Psoas muscle (tissue), 8 donors: ENCODE data around the gene ATP6V1C2. TPM values are rescaled to one million over a fixed set of nuclear protein-coding genes. Genes with fewer than 3 reads are reported as not detected.

Source experiments
- ATAC-seq, 4 donors: fragments of 200-7000 bp; cut with Tn5 transposase; one replicate each; pipeline ENCODE4 v1.9.1; 2020; ENCODE audit warnings: moderate library complexity in 3 of 4, mild to moderate bottlenecking in 2 of 4
- DNase-seq, 2 donors: peaks; one replicate each; pipeline ENCODE4 v3.0.0-alpha.2; 2020
- H3K27ac ChIP-seq: fragments of 200-600 bp; one replicate; pipeline ENCODE4 v1.8.0; 2022
- H3K27me3 ChIP-seq, 3 donors: fragments of 200-600 bp in 1 of 3; one replicate each; pipeline versions ENCODE4 v1.6.1 to v1.8.0; 2013 to 2022; ENCODE audit warnings: low read length in 2 of 3, mild to moderate bottlenecking in 2 of 3, moderate library complexity in 1 of 3; ENCODE audit not compliant: insufficient read depth in 3 of 3
- H3K36me3 ChIP-seq, 2 donors: fragments of 200-600 bp in 1 of 2; one replicate each; pipeline versions ENCODE4 v1.6.1 to v1.8.0; 2013 to 2022; ENCODE audit warnings: low read depth in 1 of 2, mild to moderate bottlenecking in 1 of 2, moderate library complexity in 1 of 2; ENCODE audit not compliant: insufficient read depth in 1 of 2
- H3K4me1 ChIP-seq: fragments of 200-600 bp; one replicate; pipeline ENCODE4 v1.8.0; 2022
- H3K4me3 ChIP-seq: fragments of 200-600 bp; one replicate; pipeline ENCODE4 v1.8.0; 2022; ENCODE audit warnings: mild to moderate bottlenecking
- H3K9me3 ChIP-seq: fragments of 200-600 bp; one replicate; pipeline ENCODE4 v1.8.0; 2022
- CTCF ChIP-seq: fragments of 200-600 bp; IDR thresholded peaks from one replicate; pipeline ENCODE4 v1.8.0; 2022; ENCODE audit warnings: antibody characterized with exemption
- WGBS, 3 donors: extraction: QIAGEN DNeasy Blood & Tissue Kit; methylation state at CpG; one replicate each; pipeline versions ENCODE4 v1.1.6 to v1.1.7; 2013; 5-methylcytosine and 5-hydroxymethylcytosine counted together
- intact Hi-C, 2 donors: fragments of 100-400 bp; cut with DNase I; formaldehyde crosslinking; loops; one replicate each; pipeline versions ENCODE4 v1.11.0 to v1.14.2; 2022
- polyA plus RNA-seq, 3 donors: library from polyadenylated mRNA; stranded (reverse); fragments of 200-250 nt; gene quantifications; one replicate each; pipeline ENCODE4 v1.2.3, GENCODE V29; 2013
- total RNA-seq, 4 donors: library from RNA; stranded (reverse); fragmentation: NEBNext Ultra II Directional in 2 of 4; extraction: Animal tissue kit (Norgen Biotek cat#: 25700) in 2 of 4; gene quantifications; one replicate each; pipeline versions ENCODE4 v1.2.1 to v1.2.4, GENCODE V29; 2021 to 2023
- donor health status: healthy with polysubstance abuse.
- donor health status: DM: no; HTN: no; CAD: no; lungs with moderate emphysema.
- donor health status: Bipolar disorder and iron deficiency.
- donor health status: healthy.
- donor health status: DM: yes; HTN: yes; CAD: no.
- donor health status: DM: no; HTN: no; CAD: no.
- donor health status: DM: no; HTN: no; CAD: no.
- donor health status: DM: yes; HTN: yes; CAD: no.

The ATP6V1C2 gene
- total and polyA plus RNA-seq, 7 donors = 0.11 to 0.70 (median 0.25) TPM

GRCh38 chr2:10733566-10733925 is 12.1 kb downstream of the ATP6V1C2 start:
- WGBS, 3 donors = 46 to 59% (median 55%) methylated on average over 6 of the region's 6 CpGs
- intact Hi-C loops = no loop called here
- H3K9me3 ChIP-seq = no peaks in the 10 kb centered on the region
- no peak for DNase-seq
- H3K27me3 ChIP-seq = peaks cover 0 to 4% (median 0%) of the 10 kb centered on the region in 3 donors
- no peak overlapping the region for H3K27ac ChIP-seq
- H3K4me1 ChIP-seq = no peaks in the 10 kb centered on the region
- no peak for ATAC-seq
- no peak overlapping the region for H3K4me3 ChIP-seq
- no peaks in the 10 kb centered on the region for H3K36me3 ChIP-seq
- no peak for TF ChIP-seq CTCF

GRCh38 chr2:10733980-10734379 is 12.6 kb downstream of the ATP6V1C2 start:
- no peak for TF ChIP-seq CTCF
- Histone ChIP-seq H3K4me1 (no peaks in the 10 kb centered on the region), H3K36me3 (no peaks in the 10 kb centered on the region), H3K9me3 (no peaks in the 10 kb centered on the region), H3K4me3 (no peak overlapping the region), H3K27me3 (peaks cover 0 to 4% (median 0%) of the 10 kb centered on the region in 3 donors), H3K27ac (no peak overlapping the region)
- ATAC-seq (no peak), DNase-seq (no peak)
- 80 to 87% (median 82%) methylated on average over 5 of the region's 5 CpGs for WGBS, 3 donors
- intact Hi-C loops = no loop called here

GRCh38 chr2:10738192-10738591 is 16.8 kb downstream of the ATP6V1C2 start:
- DNase-seq = no peak
- H3K36me3 ChIP-seq = no peaks in the 10 kb centered on the region

GRCh38 chr2:10740226-10740625 is 18.8 kb downstream of the ATP6V1C2 start:
- H3K4me3 ChIP-seq = no peak overlapping the region
- peaks cover 0 to 1% (median 0%) of the 10 kb centered on the region in 3 donors for H3K27me3 ChIP-seq
- TF ChIP-seq CTCF = no peak
- DNase-seq (no peak), ATAC-seq (no peak)
- H3K36me3 ChIP-seq = no peaks in the 10 kb centered on the region
- no peaks in the 10 kb centered on the region for H3K4me1 ChIP-seq
- WGBS, 3 donors = 69 to 83% (median 79%) methylated on average over 3 of the region's 3 CpGs
- intact Hi-C loops = no loop called here
- no peak overlapping the region for H3K27ac ChIP-seq
- no peaks in the 10 kb centered on the region for H3K9me3 ChIP-seq

More at GRCh38 chr2:10738192-10738591, 16.8 kb downstream of the ATP6V1C2 start:
- H3K4me3 ChIP-seq = no peak overlapping the region
- no peaks in the 10 kb centered on the region for H3K4me1 ChIP-seq
- peaks cover 0 to 1% (median 0%) of the 10 kb centered on the region in 3 donors for H3K27me3 ChIP-seq
- H3K27ac ChIP-seq = no peak overlapping the region
- H3K9me3 ChIP-seq = no peaks in the 10 kb centered on the region
- intact Hi-C loops = no loop called here
- TF ChIP-seq CTCF = no peak
- ATAC-seq = no peak
- WGBS, 3 donors = 89 to 93% (median 90%) methylated on average over 6 of the region's 6 CpGs

- Histone ChIP-seq H3K9me3 (no peaks in the 10 kb centered on the region), H3K27ac (no peak overlapping the region), H3K36me3 (no peaks in the 10 kb centered on the region), H3K27me3 (peaks cover 0 to 1% (median 0%) of the 10 kb centered on the region in 3 donors), H3K4me3 (no peak overlapping the region), H3K4me1 (no peaks in the 10 kb centered on the region)
- no peak for DNase-seq
- 39 to 49% (median 46%) methylated on average over 2 of the region's 2 CpGs for WGBS, 3 donors
- TF ChIP-seq CTCF = no peak
- intact Hi-C loops = no loop called here
- no peak for ATAC-seq
These were observed 19.7 kb downstream of the ATP6V1C2 start for GRCh38 chr2:10741139-10741538.
